Measurements from ENCODE around the gene MRPL21. TPM values are rescaled to one million over a fixed set of nuclear protein-coding genes. Genes with fewer than 3 reads are reported as not detected.

Gene MRPL21
- total and polyA plus RNA-seq, 2 of the 13 experiments (the other 11 are each of a cell fraction or from before 2014, with no cell fraction given): 61.5 to 100 TPM

GRCh38 chr11:68903288-68904247 is at the start of gene MRPL21, which contains the start of gene IGHMBP2 (continued):
- peak; percentile 70; the same call in 1 of the 2 replicates for TF ChIP-seq MEIS1 (CRISPR knock-in tag; IDR thresholded peaks at IDR 0.05; ENCODE audit: borderline replicate concordance)
- TF ChIP-seq ZFAT (CRISPR knock-in tag; conservative IDR thresholded peaks at IDR 0.05): no peak
- no peak for TF ChIP-seq ZNF589 (CRISPR knock-in tag; conservative IDR thresholded peaks at IDR 0.05)
- TF ChIP-seq ZNF430 (CRISPR knock-in tag; IDR thresholded peaks at IDR 0.05): no peak; the same call in 1 of the 2 replicates
- peak; percentile 44; the same call in 1 of the 2 replicates for TF ChIP-seq ZNF737 (CRISPR knock-in tag; IDR thresholded peaks at IDR 0.05; ENCODE audit: borderline replicate concordance)
- TF ChIP-seq NCOA5 (CRISPR knock-in tag; IDR thresholded peaks at IDR 0.05): no peak
- no peak for TF ChIP-seq ZNF878 (CRISPR knock-in tag; IDR thresholded peaks at IDR 0.05)
- no peak for TF ChIP-seq HDAC6 (IDR thresholded peaks at IDR 0.05; ENCODE audit: low read depth, low read length)
- TF ChIP-seq XRCC5 (optimal IDR thresholded peaks at IDR 0.05; ENCODE audit: low read length): peak; percentile 98
- TF ChIP-seq ZBTB14 (CRISPR knock-in tag; IDR thresholded peaks at IDR 0.05): peak; percentile 48; the same call in 1 of the 2 replicates
- TF ChIP-seq ATF4 (CRISPR knock-in tag; IDR thresholded peaks at IDR 0.05): 0 out of 4 replicates have a peak, but pooled peaks of 1 of the 2 experiments have one; percentile 26
- TF ChIP-seq, protein P1, sequence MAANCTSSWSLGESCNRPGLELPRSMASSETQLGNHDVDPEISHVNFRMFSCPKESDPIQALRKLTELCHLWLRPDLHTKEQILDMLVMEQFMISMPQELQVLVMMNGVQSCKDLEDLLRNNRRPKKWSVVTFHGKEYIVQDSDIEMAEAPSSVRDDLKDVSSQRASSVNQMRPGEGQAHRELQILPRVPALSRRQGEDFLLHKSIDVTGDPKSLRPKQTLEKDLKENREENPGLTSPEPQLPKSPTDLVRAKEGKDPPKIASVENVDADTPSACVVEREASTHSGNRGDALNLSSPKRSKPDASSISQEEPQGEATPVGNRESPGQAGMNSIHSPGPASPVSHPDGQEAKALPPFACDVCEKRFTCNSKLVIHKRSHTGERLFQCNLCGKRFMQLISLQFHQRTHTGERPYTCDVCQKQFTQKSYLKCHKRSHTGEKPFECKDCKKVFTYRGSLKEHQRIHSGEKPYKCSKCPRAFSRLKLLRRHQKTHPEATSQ (CRISPR knock-in tag; IDR thresholded peaks at IDR 0.05; ENCODE audit: borderline replicate concordance): no peak
- TF ChIP-seq, protein P2, sequence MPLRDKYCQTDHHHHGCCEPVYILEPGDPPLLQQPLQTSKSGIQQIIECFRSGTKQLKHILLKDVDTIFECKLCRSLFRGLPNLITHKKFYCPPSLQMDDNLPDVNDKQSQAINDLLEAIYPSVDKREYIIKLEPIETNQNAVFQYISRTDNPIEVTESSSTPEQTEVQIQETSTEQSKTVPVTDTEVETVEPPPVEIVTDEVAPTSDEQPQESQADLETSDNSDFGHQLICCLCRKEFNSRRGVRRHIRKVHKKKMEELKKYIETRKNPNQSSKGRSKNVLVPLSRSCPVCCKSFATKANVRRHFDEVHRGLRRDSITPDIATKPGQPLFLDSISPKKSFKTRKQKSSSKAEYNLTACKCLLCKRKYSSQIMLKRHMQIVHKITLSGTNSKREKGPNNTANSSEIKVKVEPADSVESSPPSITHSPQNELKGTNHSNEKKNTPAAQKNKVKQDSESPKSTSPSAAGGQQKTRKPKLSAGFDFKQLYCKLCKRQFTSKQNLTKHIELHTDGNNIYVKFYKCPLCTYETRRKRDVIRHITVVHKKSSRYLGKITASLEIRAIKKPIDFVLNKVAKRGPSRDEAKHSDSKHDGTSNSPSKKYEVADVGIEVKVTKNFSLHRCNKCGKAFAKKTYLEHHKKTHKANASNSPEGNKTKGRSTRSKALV (CRISPR knock-in tag; IDR thresholded peaks at IDR 0.05): peak; percentile 84; the same call in 1 of the 2 replicates
- peak; percentile 88 for TF ChIP-seq HNF1B (CRISPR knock-in tag; IDR thresholded peaks at IDR 0.05)
- peak; percentile 87 for TF ChIP-seq IKZF4 (CRISPR knock-in tag; IDR thresholded peaks at IDR 0.05; ENCODE audit: borderline replicate concordance, low read depth, not compliant biosample characterization)
- TF ChIP-seq, protein P3, sequence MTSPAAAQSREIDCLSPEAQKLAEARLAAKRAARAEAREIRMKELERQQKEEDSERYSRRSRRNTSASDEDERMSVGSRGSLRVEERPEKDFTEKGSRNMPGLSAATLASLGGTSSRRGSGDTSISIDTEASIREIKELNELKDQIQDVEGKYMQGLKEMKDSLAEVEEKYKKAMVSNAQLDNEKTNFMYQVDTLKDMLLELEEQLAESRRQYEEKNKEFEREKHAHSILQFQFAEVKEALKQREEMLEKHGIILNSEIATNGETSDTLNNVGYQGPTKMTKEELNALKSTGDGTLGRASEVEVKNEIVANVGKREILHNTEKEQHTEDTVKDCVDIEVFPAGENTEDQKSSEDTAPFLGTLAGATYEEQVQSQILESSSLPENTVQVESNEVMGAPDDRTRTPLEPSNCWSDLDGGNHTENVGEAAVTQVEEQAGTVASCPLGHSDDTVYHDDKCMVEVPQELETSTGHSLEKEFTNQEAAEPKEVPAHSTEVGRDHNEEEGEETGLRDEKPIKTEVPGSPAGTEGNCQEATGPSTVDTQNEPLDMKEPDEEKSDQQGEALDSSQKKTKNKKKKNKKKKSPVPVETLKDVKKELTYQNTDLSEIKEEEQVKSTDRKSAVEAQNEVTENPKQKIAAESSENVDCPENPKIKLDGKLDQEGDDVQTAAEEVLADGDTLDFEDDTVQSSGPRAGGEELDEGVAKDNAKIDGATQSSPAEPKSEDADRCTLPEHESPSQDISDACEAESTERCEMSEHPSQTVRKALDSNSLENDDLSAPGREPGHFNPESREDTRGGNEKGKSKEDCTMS (CRISPR knock-in tag; conservative IDR thresholded peaks at IDR 0.05): no peak; the same call in 1 of the 2 replicates

Data from HepG2 (cell line).